PC-3 (cell line): ENCODE results near the gene MBTD1.
"Not testable (repeated sequence)": the region's sequence is repeated elsewhere in the genome, so short reads cannot be mapped to it uniquely, and the experiment has no call there.

Experiments
- CTCF ChIP-seq: fragments of 300-600 bp; sonication (generic); conservative IDR thresholded peaks from 2 replicates; pipeline ENCODE4 v1.5.1; 2017; ENCODE audit warnings: antibody characterized with exemption, low read depth, mild to moderate bottlenecking, low read length
- EZH2 ChIP-seq: fragments of 300-600 bp; sonication (generic); IDR thresholded peaks from one replicate; pipeline ENCODE4 v1.6.1; 2017; ENCODE audit warnings: antibody characterized with exemption, mild to moderate bottlenecking, low read length; ENCODE audit not compliant: unreplicated experiment
- EZH2phosphoT487 ChIP-seq: fragments of 300-600 bp; sonication (generic); IDR thresholded peaks from 2 replicates; pipeline ENCODE4 v1.6.1; 2018; ENCODE audit warnings: mild to moderate bottlenecking, antibody characterized with exemption, low read length, borderline replicate concordance

GRCh38 chr17:51172030-51172429 is 87.8 kb downstream of the MBTD1 start:
- not testable (repeated sequence) for TF ChIP-seq EZH2, CTCF, EZH2phosphoT487
